ENCODE measurements around the gene NPS.

The NPS gene

DNA sequence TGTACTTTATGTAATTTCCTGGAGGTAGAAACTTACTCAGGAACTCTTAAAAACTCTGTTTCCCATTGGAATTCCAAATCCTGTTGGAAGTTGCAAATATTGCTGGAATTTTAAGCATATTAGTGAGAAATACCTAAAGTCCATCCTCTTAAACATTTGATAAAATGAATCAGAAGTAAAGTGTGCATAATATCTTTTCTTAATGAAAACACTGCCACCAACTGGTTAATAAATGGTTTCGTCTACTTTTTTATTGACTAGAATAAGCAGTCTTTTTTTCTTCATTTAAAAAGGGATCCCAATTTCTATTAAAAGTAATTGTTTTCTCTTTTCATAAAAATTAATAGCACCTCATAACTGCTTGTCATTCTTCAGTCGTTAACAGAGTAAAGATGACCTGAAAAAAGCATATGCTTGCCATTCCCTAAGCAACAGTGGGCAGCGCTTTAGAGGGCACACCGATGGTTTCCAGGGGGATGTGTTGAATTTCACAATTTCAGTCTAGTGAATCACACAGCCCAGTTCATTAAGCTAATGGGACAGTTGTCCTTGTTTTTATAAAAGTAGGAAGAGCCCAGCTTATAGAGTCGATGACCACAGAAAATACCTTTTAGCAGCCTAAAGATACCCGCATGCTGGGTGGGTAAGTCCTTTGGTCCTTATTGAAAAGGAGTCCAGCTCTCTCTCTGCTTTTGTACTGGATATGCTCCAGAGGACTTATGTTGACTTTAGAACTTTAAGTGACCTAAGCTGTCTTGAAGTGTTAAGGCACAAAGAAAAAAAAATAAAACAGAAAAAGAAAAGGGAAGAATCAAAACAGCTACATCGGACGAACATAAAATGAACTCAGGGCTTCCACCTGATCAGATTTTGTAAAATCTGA lies 28.5 kb downstream of the NPS start:
- Mint-ChIP-seq H3K4me1 (no peaks in the 10 kb centered on the region), H3K4me3 (no peak overlapping the region), H3K27ac (no peak overlapping the region), H3K27me3 (peaks cover 7% of the 10 kb centered on the region), H3K9me3 (peaks cover 0 to 13% of the 10 kb centered on the region in 2 donors)
- ATAC-seq (no peak), DNase-seq (no peak)

DNA sequence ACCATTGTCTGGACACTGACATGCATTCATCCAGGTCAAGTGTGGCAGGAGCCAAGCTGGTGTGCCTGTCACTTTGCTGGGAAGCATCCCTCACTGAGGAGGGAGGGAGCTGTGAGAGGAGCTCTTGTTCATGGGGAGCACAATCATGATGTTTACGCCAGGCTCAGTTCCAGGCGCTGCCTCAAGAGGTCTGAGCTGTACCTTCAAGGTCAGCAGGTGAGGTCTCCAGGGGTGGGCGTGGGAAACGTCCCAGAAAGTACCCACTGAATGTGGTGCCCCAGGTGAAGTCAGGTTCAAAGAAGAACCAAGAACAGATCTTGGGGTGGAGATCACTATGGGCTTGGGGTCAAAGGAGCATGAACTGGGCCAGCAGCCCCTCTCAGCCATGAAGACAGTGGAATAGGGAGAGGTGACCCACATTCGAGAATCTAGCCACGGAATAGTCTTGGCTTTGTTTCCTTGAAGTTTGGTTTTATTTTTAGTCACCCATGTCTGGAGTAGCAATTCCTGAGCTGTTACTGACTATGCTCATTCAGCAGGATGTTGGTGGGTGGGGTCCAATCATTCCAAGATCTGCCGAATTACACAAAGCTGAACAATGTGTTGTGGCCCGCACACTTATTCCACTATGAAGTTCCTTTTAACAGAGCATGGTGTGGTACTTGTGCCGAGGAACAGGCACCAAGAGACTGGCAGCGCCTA lies 29.3 kb downstream of the NPS start:
- H3K27me3 Mint-ChIP-seq, result peaks cover 7% of the 10 kb centered on the region
- DNase-seq, result no peak
- peaks cover 0 to 5% of the 10 kb centered on the region in 2 donors for H3K9me3 Mint-ChIP-seq
- no peak for ATAC-seq
- H3K4me1 Mint-ChIP-seq, result no peaks in the 10 kb centered on the region
- no peak overlapping the region for H3K27ac Mint-ChIP-seq
- H3K4me3 Mint-ChIP-seq, result no peak overlapping the region

- no peak overlapping the region for H3K4me3 Mint-ChIP-seq
- H3K4me1 Mint-ChIP-seq, result no peaks in the 10 kb centered on the region
- no peaks in the 10 kb centered on the region for H3K9me3 Mint-ChIP-seq
- DNase-seq, result no peak
- H3K27me3 Mint-ChIP-seq, result peaks cover 7% of the 10 kb centered on the region
- no peak for ATAC-seq
- H3K27ac Mint-ChIP-seq, result no peak overlapping the region
These were observed 29.8 kb downstream of the NPS start for GRCh38 chr10:127578961-127579305.

- Mint-ChIP-seq H3K4me3 (no peak overlapping the region), H3K27me3 (peaks cover 7% of the 10 kb centered on the region), H3K9me3 (no peaks in the 10 kb centered on the region), H3K27ac (no peak overlapping the region), H3K4me1 (no peaks in the 10 kb centered on the region)
- ATAC-seq (no peak), DNase-seq (no peak)
These were observed 30.5 kb downstream of the NPS start for GRCh38 chr10:127579640-127580039.

GRCh38 chr10:127580822-127581221 lies 31.7 kb downstream of the NPS start:
- Mint-ChIP-seq H3K9me3 (no peaks in the 10 kb centered on the region), H3K27ac (no peak overlapping the region), H3K4me3 (no peak overlapping the region), H3K4me1 (no peaks in the 10 kb centered on the region), H3K27me3 (peaks cover 7% of the 10 kb centered on the region)
- ATAC-seq (no peak), DNase-seq (no peak)

DNA sequence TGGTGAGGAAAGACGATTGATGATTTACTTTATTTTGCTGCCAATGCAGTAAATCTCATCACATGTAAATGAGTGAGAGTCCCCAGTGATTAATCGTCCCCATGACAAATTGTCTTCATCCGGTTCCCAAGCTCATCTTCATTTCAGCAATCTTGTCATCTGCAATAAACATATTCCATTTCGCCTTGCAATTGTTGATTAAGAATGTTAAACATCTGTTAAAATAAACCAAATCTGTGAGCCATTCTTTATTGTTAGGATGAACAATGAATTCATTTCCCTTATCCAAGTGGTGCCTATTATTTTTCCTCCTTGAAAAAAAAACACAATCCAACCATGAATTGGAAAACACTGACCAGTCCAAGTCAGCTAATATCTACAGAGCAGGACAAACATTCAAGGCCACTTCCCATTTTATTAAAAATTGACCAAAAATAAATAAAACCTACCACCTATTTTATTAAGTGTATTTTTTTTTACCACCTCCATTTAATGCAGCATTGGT lies 36.5 kb downstream of the NPS start:
- no peak for ATAC-seq
- no peak overlapping the region for H3K4me3 Mint-ChIP-seq
- no peak overlapping the region for H3K27ac Mint-ChIP-seq
- no peak for DNase-seq
- no peaks in the 10 kb centered on the region for H3K4me1 Mint-ChIP-seq
- peaks cover 0 to 11% of the 10 kb centered on the region in 2 donors for H3K9me3 Mint-ChIP-seq
- H3K27me3 Mint-ChIP-seq, result peaks cover 11% of the 10 kb centered on the region

GRCh38 chr10:127587668-127588365 lies 38.7 kb downstream of the NPS start:
- peaks cover 6 to 19% of the 10 kb centered on the region in 2 donors for H3K9me3 Mint-ChIP-seq
- H3K27me3 Mint-ChIP-seq, result peaks cover 21% of the 10 kb centered on the region
- DNase-seq (no peak), ATAC-seq (no peak)
- no peak overlapping the region for H3K4me3 Mint-ChIP-seq
- no peak overlapping the region for H3K27ac Mint-ChIP-seq
- H3K4me1 Mint-ChIP-seq, result no peaks in the 10 kb centered on the region

DNA sequence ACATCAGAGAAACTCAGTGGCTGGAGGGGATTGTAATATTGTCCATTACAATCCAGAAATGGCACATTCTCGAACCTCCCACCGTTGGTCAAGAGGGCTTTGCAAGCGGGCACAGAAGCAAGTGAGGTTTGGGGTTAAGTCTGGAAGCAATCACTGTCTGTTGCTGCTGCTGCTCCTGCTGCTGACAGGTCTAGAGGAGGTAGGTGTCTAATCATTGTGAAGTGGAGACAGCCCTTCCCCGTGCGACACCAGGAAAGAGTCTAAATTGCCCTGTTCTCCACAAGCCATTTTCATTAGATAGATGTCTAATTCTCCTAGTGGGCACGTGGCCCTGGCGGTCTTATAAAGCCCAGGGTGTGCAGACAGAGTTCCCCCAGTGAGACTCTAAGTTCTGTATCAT lies 43.5 kb downstream of the NPS start:
- H3K27me3 Mint-ChIP-seq, result peaks cover 14% of the 10 kb centered on the region
- H3K4me3 Mint-ChIP-seq, result no peak overlapping the region
- H3K27ac Mint-ChIP-seq, result no peak overlapping the region
- no peak for ATAC-seq
- DNase-seq, result no peak
- H3K9me3 Mint-ChIP-seq, result peaks cover 6 to 8% of the 10 kb centered on the region in 2 donors
- H3K4me1 Mint-ChIP-seq, result no peaks in the 10 kb centered on the region

GRCh38 chr10:127600479-127600878 lies 51.4 kb downstream of the NPS start:
- DNase-seq, result no peak
- Mint-ChIP-seq H3K9me3 (peaks cover 4 to 21% of the 10 kb centered on the region in 2 donors), H3K4me1 (no peaks in the 10 kb centered on the region), H3K4me3 (no peak overlapping the region), H3K27me3 (peaks cover 12% of the 10 kb centered on the region), H3K27ac (no peak overlapping the region)
- peak; percentile 28 for ATAC-seq
